HepG2 (cell line): Measurements from ENCODE around the gene PELO. TPM values are rescaled to one million over a fixed set of nuclear protein-coding genes. Genes with fewer than 3 reads are reported as not detected.

ENCODE experiments used
- CBFB ChIP-seq: sonication (generic); formaldehyde crosslinking; IDR thresholded peaks from 2 replicates; pipeline ENCODE4 v1.4.0; 2020; ENCODE audit warnings: missing genetic modification reagents
- ETV6 ChIP-seq: sonication (generic); formaldehyde crosslinking; conservative IDR thresholded peaks from 2 replicates; pipeline ENCODE4 v1.4.0; 2020; ENCODE audit warnings: missing genetic modification reagents
- MEIS1 ChIP-seq: sonication (generic); formaldehyde crosslinking; IDR thresholded peaks from 2 replicates; pipeline ENCODE4 v1.9.0; 2021; ENCODE audit warnings: mild to moderate bottlenecking, missing genetic modification reagents, moderate library complexity, borderline replicate concordance
- NCOA2 ChIP-seq: sonication (generic); formaldehyde crosslinking; IDR thresholded peaks from 2 replicates; pipeline ENCODE4 v1.8.0; 2022; ENCODE audit warnings: inconsistent platforms
- SMARCE1 ChIP-seq: fragments of 450-650 bp; IDR thresholded peaks from 2 replicates; pipeline ENCODE4 v1.6.1; 2017; ENCODE audit warnings: borderline replicate concordance
- SOX13 ChIP-seq, 3 experiments: fragments of 450-650 bp in 1 of 3; sonication (generic) in 1 of 3; formaldehyde crosslinking in 1 of 3; IDR thresholded peaks in 2 of 3; conservative IDR thresholded peaks in 1 of 3; 2 replicates each; pipeline versions ENCODE4 v1.5.0 to v1.6.1; 2016 to 2020; ENCODE audit warnings: antibody characterized with exemption in 1 of 3, mild to moderate bottlenecking in 1 of 3, missing compliant biosample characterization in 1 of 3, missing genetic modification reagents in 1 of 3, moderate library complexity in 1 of 3
- TAF1 ChIP-seq: sonication (generic); formaldehyde crosslinking; IDR thresholded peaks from 2 replicates; pipeline ENCODE4 v1.4.0; 2020; ENCODE audit warnings: missing genetic modification reagents
- TEAD2 ChIP-seq: sonication (generic); formaldehyde crosslinking; IDR thresholded peaks from 2 replicates; pipeline ENCODE4 v1.9.0; 2021; ENCODE audit warnings: missing genetic modification reagents
- ZNF205 ChIP-seq: IDR thresholded peaks from 2 replicates; pipeline ENCODE4 v1.6.1; 2018; ENCODE audit warnings: missing biosample characterization, missing genetic modification reagents
- ZNF224 ChIP-seq: sonication (generic); formaldehyde crosslinking; IDR thresholded peaks from 2 replicates; pipeline ENCODE4 v1.5.0; 2020; ENCODE audit warnings: mild to moderate bottlenecking, missing genetic modification reagents
- ZNF383 ChIP-seq: sonication (generic); formaldehyde crosslinking; IDR thresholded peaks from 2 replicates; pipeline ENCODE4 v1.4.0; 2020; ENCODE audit warnings: missing genetic modification reagents, mild to moderate bottlenecking, borderline replicate concordance
- ZNF510 ChIP-seq: sonication (generic); formaldehyde crosslinking; IDR thresholded peaks from 2 replicates; pipeline ENCODE4 v1.4.0; 2020; ENCODE audit warnings: low read depth, mild to moderate bottlenecking, missing genetic modification reagents
- ZNF644 ChIP-seq: IDR thresholded peaks from 2 replicates; pipeline ENCODE4 v1.6.1; 2016; ENCODE audit warnings: low read depth
- ZNF674 ChIP-seq: sonication (generic); formaldehyde crosslinking; IDR thresholded peaks from 2 replicates; pipeline ENCODE4 v1.5.0; 2020; ENCODE audit warnings: low read depth, mild to moderate bottlenecking, missing genetic modification reagents
- ZNF737 ChIP-seq: sonication (generic); formaldehyde crosslinking; IDR thresholded peaks from 2 replicates; pipeline ENCODE4 v1.5.0; 2020; ENCODE audit warnings: missing genetic modification reagents, mild to moderate bottlenecking, borderline replicate concordance
- ZNF768 ChIP-seq: sonication (generic); formaldehyde crosslinking; IDR thresholded peaks from 2 replicates; pipeline ENCODE4 v1.4.0; 2020; ENCODE audit warnings: missing genetic modification reagents
- polyA plus RNA-seq, 8 experiments: library from polyadenylated mRNA; depleted of rRNA in 3 of 8; stranded (reverse) in 7 of 8; unstranded in 1 of 8; fragments of >200 nt; fragmentation: Illumina TruSeq in 4 of 8; extraction: Trizol in 4 of 8; gene quantifications; 2 replicates each; pipeline versions ENCODE4 v1.2.1 to v1.2.3, GENCODE V29; 2011 to 2016; ENCODE audit warnings: low read depth in 4 of 8, missing spikeins in 1 of 8, mixed read lengths in 1 of 8; ENCODE audit not compliant: insufficient read depth in 1 of 8
- total RNA-seq, 5 experiments: library from RNA; depleted of rRNA; stranded (reverse); fragments of >200 nt; fragmentation: Illumina TruSeq; extraction: Trizol; gene quantifications; 2 replicates each; pipeline ENCODE4 v1.2.3, GENCODE V29; 2016; ENCODE audit warnings: low read depth in 1 of 5
- TF ChIP-seq, protein P1 (sequence below): sonication (generic); formaldehyde crosslinking; IDR thresholded peaks from 2 replicates; pipeline ENCODE4 v1.4.0; 2020; ENCODE audit warnings: missing genetic modification reagents, borderline replicate concordance
- TF ChIP-seq, protein P2 (sequence below): sonication (generic); formaldehyde crosslinking; IDR thresholded peaks from 2 replicates; pipeline ENCODE4 v1.5.0; 2020; ENCODE audit warnings: missing genetic modification reagents
- TF ChIP-seq, protein P3 (sequence below): IDR thresholded peaks from 2 replicates; pipeline ENCODE4 v1.6.1; 2018; ENCODE audit warnings: missing genetic modification reagents, mild to moderate bottlenecking, missing compliant biosample characterization
- TF ChIP-seq, protein P4 (sequence below): sonication (generic); formaldehyde crosslinking; IDR thresholded peaks from 2 replicates; pipeline ENCODE4; 2020; ENCODE audit warnings: missing genetic modification reagents, mild to moderate bottlenecking, borderline replicate concordance

The PELO gene
- total and polyA plus RNA-seq, 2 of the 13 experiments (the other 11 are each of a cell fraction or from before 2014, with no cell fraction given): 19.0 to 23.9 TPM

DNA sequence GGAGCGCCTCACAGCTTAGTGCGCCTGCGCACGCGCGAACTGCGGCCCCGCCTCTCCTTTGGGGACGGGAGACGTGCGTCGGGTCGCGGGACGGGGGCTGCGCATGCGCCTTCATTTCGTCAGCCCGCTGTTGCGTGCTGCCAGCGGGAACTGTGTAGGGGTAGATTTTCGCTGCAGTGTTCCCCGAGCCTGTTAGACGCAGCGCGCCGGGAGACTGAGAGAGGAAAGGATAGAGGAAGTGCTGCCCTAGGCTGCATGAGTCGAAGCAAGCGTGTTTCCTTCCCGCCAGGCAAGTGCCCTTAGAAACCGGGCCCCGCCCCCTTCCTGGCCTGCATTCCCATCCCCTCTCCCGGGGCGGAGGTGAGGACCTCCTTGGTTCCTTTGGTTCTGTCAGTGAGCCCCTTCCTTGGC lies 12.3 kb downstream of the PELO start (continued):
- TF ChIP-seq, protein P1, sequence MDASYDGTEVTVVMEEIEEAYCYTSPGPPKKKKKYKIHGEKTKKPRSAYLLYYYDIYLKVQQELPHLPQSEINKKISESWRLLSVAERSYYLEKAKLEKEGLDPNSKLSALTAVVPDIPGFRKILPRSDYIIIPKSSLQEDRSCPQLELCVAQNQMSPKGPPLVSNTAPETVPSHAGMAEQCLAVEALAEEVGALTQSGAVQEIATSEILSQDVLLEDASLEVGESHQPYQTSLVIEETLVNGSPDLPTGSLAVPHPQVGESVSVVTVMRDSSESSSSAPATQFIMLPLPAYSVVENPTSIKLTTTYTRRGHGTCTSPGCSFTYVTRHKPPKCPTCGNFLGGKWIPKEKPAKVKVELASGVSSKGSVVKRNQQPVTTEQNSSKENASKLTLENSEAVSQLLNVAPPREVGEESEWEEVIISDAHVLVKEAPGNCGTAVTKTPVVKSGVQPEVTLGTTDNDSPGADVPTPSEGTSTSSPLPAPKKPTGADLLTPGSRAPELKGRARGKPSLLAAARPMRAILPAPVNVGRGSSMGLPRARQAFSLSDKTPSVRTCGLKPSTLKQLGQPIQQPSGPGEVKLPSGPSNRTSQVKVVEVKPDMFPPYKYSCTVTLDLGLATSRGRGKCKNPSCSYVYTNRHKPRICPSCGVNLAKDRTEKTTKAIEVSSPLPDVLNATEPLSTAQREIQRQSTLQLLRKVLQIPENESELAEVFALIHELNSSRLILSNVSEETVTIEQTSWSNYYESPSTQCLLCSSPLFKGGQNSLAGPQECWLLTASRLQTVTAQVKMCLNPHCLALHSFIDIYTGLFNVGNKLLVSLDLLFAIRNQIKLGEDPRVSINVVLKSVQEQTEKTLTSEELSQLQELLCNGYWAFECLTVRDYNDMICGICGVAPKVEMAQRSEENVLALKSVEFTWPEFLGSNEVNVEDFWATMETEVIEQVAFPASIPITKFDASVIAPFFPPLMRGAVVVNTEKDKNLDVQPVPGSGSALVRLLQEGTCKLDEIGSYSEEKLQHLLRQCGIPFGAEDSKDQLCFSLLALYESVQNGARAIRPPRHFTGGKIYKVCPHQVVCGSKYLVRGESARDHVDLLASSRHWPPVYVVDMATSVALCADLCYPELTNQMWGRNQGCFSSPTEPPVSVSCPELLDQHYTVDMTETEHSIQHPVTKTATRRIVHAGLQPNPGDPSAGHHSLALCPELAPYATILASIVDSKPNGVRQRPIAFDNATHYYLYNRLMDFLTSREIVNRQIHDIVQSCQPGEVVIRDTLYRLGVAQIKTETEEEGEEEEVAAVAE (CRISPR knock-in tag): 0 out of 2 replicates have a peak, but pooled peaks have one; percentile 13
- TF ChIP-seq ZNF383 (CRISPR knock-in tag): no peak
- 0 out of 2 replicates have a peak, but pooled peaks have one; percentile 32 for TF ChIP-seq ZNF674 (CRISPR knock-in tag)
- TF ChIP-seq SMARCE1: no peak
- TF ChIP-seq CBFB (CRISPR knock-in tag): peak; percentile 33
- no peak for TF ChIP-seq ZNF205 (CRISPR knock-in tag)
- TF ChIP-seq ETV6 (CRISPR knock-in tag): 0 out of 2 replicates have a peak, but pooled peaks have one; percentile 7
- TF ChIP-seq MEIS1 (CRISPR knock-in tag): 0 out of 2 replicates have a peak, but pooled peaks have one; percentile 21
- TF ChIP-seq, protein P2, sequence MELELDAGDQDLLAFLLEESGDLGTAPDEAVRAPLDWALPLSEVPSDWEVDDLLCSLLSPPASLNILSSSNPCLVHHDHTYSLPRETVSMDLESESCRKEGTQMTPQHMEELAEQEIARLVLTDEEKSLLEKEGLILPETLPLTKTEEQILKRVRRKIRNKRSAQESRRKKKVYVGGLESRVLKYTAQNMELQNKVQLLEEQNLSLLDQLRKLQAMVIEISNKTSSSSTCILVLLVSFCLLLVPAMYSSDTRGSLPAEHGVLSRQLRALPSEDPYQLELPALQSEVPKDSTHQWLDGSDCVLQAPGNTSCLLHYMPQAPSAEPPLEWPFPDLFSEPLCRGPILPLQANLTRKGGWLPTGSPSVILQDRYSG (CRISPR knock-in tag): no peak; the same call in 1 of the 2 replicates
- TF ChIP-seq ZNF224 (CRISPR knock-in tag): 0 out of 2 replicates have a peak, but pooled peaks have one; percentile 14
- TF ChIP-seq ZNF737: no peak
- peak; percentile 5; the same call in 1 of the 2 replicates for TF ChIP-seq ZNF768 (CRISPR knock-in tag)
- no peak for TF ChIP-seq TEAD2 (CRISPR knock-in tag)
- TF ChIP-seq SOX13 (IDR thresholded peaks at IDR 0.05): no peak
- TF ChIP-seq SOX13 (CRISPR knock-in tag; conservative IDR thresholded peaks at IDR 0.05 in 1 of 2, IDR thresholded peaks at IDR 0.05 in 1 of 2): peak in 1 of 2 experiments; percentile 8; a peak in 1 of 4 replicates
- TF ChIP-seq NCOA2 (CRISPR knock-in tag): no peak
- TF ChIP-seq ZNF510: no peak
- TF ChIP-seq, protein P3, sequence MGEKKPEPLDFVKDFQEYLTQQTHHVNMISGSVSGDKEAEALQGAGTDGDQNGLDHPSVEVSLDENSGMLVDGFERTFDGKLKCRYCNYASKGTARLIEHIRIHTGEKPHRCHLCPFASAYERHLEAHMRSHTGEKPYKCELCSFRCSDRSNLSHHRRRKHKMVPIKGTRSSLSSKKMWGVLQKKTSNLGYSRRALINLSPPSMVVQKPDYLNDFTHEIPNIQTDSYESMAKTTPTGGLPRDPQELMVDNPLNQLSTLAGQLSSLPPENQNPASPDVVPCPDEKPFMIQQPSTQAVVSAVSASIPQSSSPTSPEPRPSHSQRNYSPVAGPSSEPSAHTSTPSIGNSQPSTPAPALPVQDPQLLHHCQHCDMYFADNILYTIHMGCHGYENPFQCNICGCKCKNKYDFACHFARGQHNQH (CRISPR knock-in tag): no peak
- TF ChIP-seq ZNF644 (CRISPR knock-in tag): peak; percentile 12; the same call in 1 of the 2 replicates
- TF ChIP-seq, protein P4, sequence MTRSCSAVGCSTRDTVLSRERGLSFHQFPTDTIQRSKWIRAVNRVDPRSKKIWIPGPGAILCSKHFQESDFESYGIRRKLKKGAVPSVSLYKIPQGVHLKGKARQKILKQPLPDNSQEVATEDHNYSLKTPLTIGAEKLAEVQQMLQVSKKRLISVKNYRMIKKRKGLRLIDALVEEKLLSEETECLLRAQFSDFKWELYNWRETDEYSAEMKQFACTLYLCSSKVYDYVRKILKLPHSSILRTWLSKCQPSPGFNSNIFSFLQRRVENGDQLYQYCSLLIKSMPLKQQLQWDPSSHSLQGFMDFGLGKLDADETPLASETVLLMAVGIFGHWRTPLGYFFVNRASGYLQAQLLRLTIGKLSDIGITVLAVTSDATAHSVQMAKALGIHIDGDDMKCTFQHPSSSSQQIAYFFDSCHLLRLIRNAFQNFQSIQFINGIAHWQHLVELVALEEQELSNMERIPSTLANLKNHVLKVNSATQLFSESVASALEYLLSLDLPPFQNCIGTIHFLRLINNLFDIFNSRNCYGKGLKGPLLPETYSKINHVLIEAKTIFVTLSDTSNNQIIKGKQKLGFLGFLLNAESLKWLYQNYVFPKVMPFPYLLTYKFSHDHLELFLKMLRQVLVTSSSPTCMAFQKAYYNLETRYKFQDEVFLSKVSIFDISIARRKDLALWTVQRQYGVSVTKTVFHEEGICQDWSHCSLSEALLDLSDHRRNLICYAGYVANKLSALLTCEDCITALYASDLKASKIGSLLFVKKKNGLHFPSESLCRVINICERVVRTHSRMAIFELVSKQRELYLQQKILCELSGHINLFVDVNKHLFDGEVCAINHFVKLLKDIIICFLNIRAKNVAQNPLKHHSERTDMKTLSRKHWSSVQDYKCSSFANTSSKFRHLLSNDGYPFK (CRISPR knock-in tag): peak; percentile 59; the same call in 1 of the 2 replicates
- TF ChIP-seq TAF1 (CRISPR knock-in tag): peak; percentile 88
